Thyroid gland (tissue), 4 donors: ENCODE results near the gene BDNF. TPM values are rescaled to one million over a fixed set of nuclear protein-coding genes. Genes with fewer than 3 reads are reported as not detected.

ENCODE experiments used
- DNase-seq, 2 donors: peaks; one replicate each; pipeline ENCODE4 v3.0.0-alpha.2; 2019
- H3K27ac ChIP-seq, 3 donors: fragments of 200-600 bp; sonication (generic); 1 replicate in 2 of 3; 2 replicates in 1 of 3; pipeline ENCODE4 v1.5.1; 2016 to 2019; ENCODE audit warnings: mild to moderate bottlenecking in 1 of 3, moderate library complexity in 1 of 3
- H3K27me3 ChIP-seq: fragments of 200-600 bp; sonication (generic); one replicate; pipeline ENCODE4 v1.5.1; 2019
- H3K36me3 ChIP-seq, 2 donors: fragments of 200-600 bp; sonication (generic); one replicate each; pipeline ENCODE4 v1.5.1; 2016 to 2019
- H3K4me1 ChIP-seq, 2 donors: fragments of 200-600 bp; sonication (generic); one replicate each; pipeline ENCODE4 v1.5.1; 2017 to 2019
- H3K4me3 ChIP-seq, 3 donors: fragments of 200-600 bp; sonication (generic); replicated peaks in 1 of 3; 1 replicate in 2 of 3; 2 replicates in 1 of 3; pipeline ENCODE4 v1.5.1; 2016; ENCODE audit warnings: mild to moderate bottlenecking in 1 of 3
- H3K9me3 ChIP-seq: fragments of 200-600 bp; sonication (generic); one replicate; pipeline ENCODE4 v1.5.1; 2017
- CTCF ChIP-seq, 6 experiments: fragments of 200-600 bp in 3 of 6; fragments of 450-650 bp in 3 of 6; sonication (generic) in 3 of 6; IDR thresholded peaks; one replicate each; pipeline ENCODE4 v1.5.1; 2016 to 2019; ENCODE audit warnings: antibody characterized with exemption in 6 of 6, mild to moderate bottlenecking in 2 of 6, inconsistent platforms in 1 of 6, moderate library complexity in 1 of 6
- POLR2A ChIP-seq, 2 donors: fragments of 450-650 bp; IDR thresholded peaks; one replicate each; pipeline ENCODE4 v1.6.1; 2017; ENCODE audit warnings: antibody characterized with exemption in 2 of 2, mild to moderate bottlenecking in 2 of 2, moderate library complexity in 1 of 2
- WGBS, 2 donors: methylation state at CpG; one replicate each; pipeline ENCODE4 v1.1.5; 2017; 5-methylcytosine and 5-hydroxymethylcytosine counted together
- intact Hi-C: fragments of 100-400 bp; cut with DNase I; formaldehyde crosslinking; loops from one replicate; pipeline ENCODE4 v1.15.1; 2023
- total RNA-seq, 4 donors: library from RNA; depleted of rRNA; stranded (reverse); fragments of >200 nt; gene quantifications; one replicate each; pipeline ENCODE4 v1.2.3, GENCODE V29; 2016

Gene BDNF
- total RNA-seq, 4 donors from 2014 or later = 0.54 to 4.7 (median 1.1) TPM

- peak; percentile 74 to 80 for DNase-seq
- WGBS, 2 donors = 19 to 25% methylated on average over 5 of the region's 5 CpGs
- intact Hi-C loops = no loop called here
Observed at GRCh38 chr11:27705873-27706820, 5.9 kb upstream of the BDNF start.

GRCh38 chr11:27703481-27703880 lies 3.2 kb upstream of the BDNF start:
- TF ChIP-seq POLR2A (IDR thresholded peaks at IDR 0.05) = no peak
- no peak for TF ChIP-seq CTCF (IDR thresholded peaks at IDR 0.05)
- Histone ChIP-seq H3K4me3 (no peak overlapping the region), H3K27ac (no peak overlapping the region), H3K4me1 (peaks cover 0 to 13% of the 10 kb centered on the region in 2 donors), H3K36me3 (no peaks in the 10 kb centered on the region), H3K9me3 (no peaks in the 10 kb centered on the region), H3K27me3 (no peaks in the 10 kb centered on the region)
- intact Hi-C loops = loop anchor here (5.0 kb wide), 1 partner anchor 824 kb away; no protein-coding TSS in a partner anchor
- DNase-seq = no peak
- 56 to 67% methylated on average over 3 of the region's 3 CpGs for WGBS, 2 donors

More at GRCh38 chr11:27705873-27706820, 5.9 kb upstream of the BDNF start:
- no peak overlapping the region for H3K27ac ChIP-seq
- peaks cover 0 to 4% of the 10 kb centered on the region in 2 donors for H3K4me1 ChIP-seq
- H3K27me3 ChIP-seq = no peaks in the 10 kb centered on the region
- no peaks in the 10 kb centered on the region for H3K9me3 ChIP-seq
- TF ChIP-seq POLR2A (IDR thresholded peaks at IDR 0.05) (no peak), CTCF (IDR thresholded peaks at IDR 0.05) (peak; percentile 40 to 80 (median 62))
- no peaks in the 10 kb centered on the region for H3K36me3 ChIP-seq
- H3K4me3 ChIP-seq = no peak overlapping the region

- no peak for DNase-seq
- Histone ChIP-seq H3K4me1 (peaks cover 0 to 13% of the 10 kb centered on the region in 2 donors), H3K4me3 (no peak overlapping the region), H3K27ac (no peak overlapping the region), H3K36me3 (no peaks in the 10 kb centered on the region), H3K9me3 (no peaks in the 10 kb centered on the region), H3K27me3 (no peaks in the 10 kb centered on the region)
- TF ChIP-seq POLR2A (IDR thresholded peaks at IDR 0.05) (no peak), CTCF (IDR thresholded peaks at IDR 0.05) (no peak)
- intact Hi-C loops = loop anchor here (5.0 kb wide), 1 partner anchor 824 kb away; no protein-coding TSS in a partner anchor
- 53 to 56% methylated on average over 6 of the region's 6 CpGs for whole genome bisulfite sequencing, 2 donors
Observed at GRCh38 chr11:27702811-27703210, 2.6 kb upstream of the BDNF start.

- no peak overlapping the region for H3K27ac ChIP-seq
Observed at GRCh38 chr11:27701355-27702105, 1.3 kb upstream of the BDNF start.

More at GRCh38 chr11:27701355-27702105, 1.3 kb upstream of the BDNF start:
- peaks cover 0 to 13% of the 10 kb centered on the region in 2 donors for H3K4me1 ChIP-seq
- no peaks in the 10 kb centered on the region for H3K9me3 ChIP-seq
- 3% methylated on average over 29 to 30 of the region's 30 CpGs for WGBS, 2 donors
- no peaks in the 10 kb centered on the region for H3K36me3 ChIP-seq
- peak overlapping the region in 2 of 3 donors; percentile 46 to 57 for H3K4me3 ChIP-seq
- peak in 1 of 2 donors; percentile 24 for TF ChIP-seq POLR2A (IDR thresholded peaks at IDR 0.05)
- peak in 3 of 6 experiments; percentile 17 to 27 (median 25) for TF ChIP-seq CTCF (IDR thresholded peaks at IDR 0.05)
- DNase-seq = peak; percentile 48 to 58
- intact Hi-C loops = loop anchor here (5.0 kb wide), 1 partner anchor 826 kb away; no protein-coding TSS in a partner anchor
- H3K27me3 ChIP-seq = no peaks in the 10 kb centered on the region
